Motor neuron (in vitro differentiated cells): Measurements from ENCODE around the gene MUCL3. TPM values are rescaled to one million over a fixed set of nuclear protein-coding genes. Genes with fewer than 3 reads are reported as not detected.
"Not testable (repeated sequence)": the region's sequence is repeated elsewhere in the genome, so short reads cannot be mapped to it uniquely, and the experiment has no call there.

ENCODE experiments used
- ATAC-seq, 8 experiments: fragments of 200-7000 bp; cut with Tn5 transposase; replicated peaks in 6 of 8; 2 replicates each; pipeline ENCODE4 v1.8.0; 2021; ENCODE audit warnings: mild to moderate bottlenecking in 8 of 8, moderate library complexity in 8 of 8
- H3K27ac ChIP-seq, 2 donors: fragments of 250-450 bp; sonication (Bioruptor Pico); 2 replicates each; pipeline ENCODE4 v1.9.0; 2021; ENCODE audit warnings: antibody characterized with exemption in 2 of 2, mild to moderate bottlenecking in 2 of 2, moderate library complexity in 1 of 2
- H3K4me1 ChIP-seq, 2 donors: fragments of 250-450 bp; sonication (Bioruptor Pico); replicated peaks in 1 of 2; 2 replicates each; pipeline ENCODE4 v1.6.1; 2021; ENCODE audit warnings: antibody characterized with exemption in 2 of 2, mild to moderate bottlenecking in 2 of 2, moderate library complexity in 1 of 2
- H3K4me3 ChIP-seq, 5 donors: fragments of 250-450 bp; sonication (Bioruptor Pico); 2 replicates each; pipeline ENCODE4 v1.9.0; 2021; ENCODE audit warnings: antibody characterized with exemption in 5 of 5, mild to moderate bottlenecking in 5 of 5, moderate library complexity in 4 of 5
- WGBS, 10 experiments: fragments of 450-650 bp; shearing (Covaris generic); methylation state at CpG; one replicate each; pipeline ENCODE4 v1.0.0; 2022; 5-methylcytosine and 5-hydroxymethylcytosine counted together
- in situ Hi-C, 9 experiments: fragments of 400-800 bp; cut with MboI; loops; one replicate each; pipeline ENCODE4 v1.15.0; 2021; ENCODE audit warnings: low sequenced_read_pairs in 9 of 9, low pct_unique_long_range_greater_than_20kb in 2 of 9; ENCODE audit not compliant: unreplicated experiment in 9 of 9
- total RNA-seq, 8 experiments: library from RNA; unstranded; fragments of 300-600 nt; gene quantifications; 2 replicates each; pipeline versions ENCODE4 v1.2.3 to v1.2.4, GENCODE V29; 2022

Gene MUCL3
- total RNA-seq, 8 experiments from 2014 or later = 0.05 to 0.45 (median 0.30) TPM; not detected in 2

- not testable (repeated sequence) for H3K4me1 ChIP-seq, H3K27ac ChIP-seq, H3K4me3 ChIP-seq, ATAC-seq
- WGBS, 10 experiments = 47 to 100% (median 75%) methylated on average over 1 to 6 of the region's 9 CpGs; no CpG with 5 or more reads in 1 of the 10 experiments
- in situ Hi-C loops = loop anchor here in 3 of 9 experiments (25.0 kb wide), 1 partner anchor 185 kb away; no protein-coding TSS in a partner anchor
Observed at GRCh38 chr6:30902196-30902595, 38.6 kb upstream of the MUCL3 start.

DNA sequence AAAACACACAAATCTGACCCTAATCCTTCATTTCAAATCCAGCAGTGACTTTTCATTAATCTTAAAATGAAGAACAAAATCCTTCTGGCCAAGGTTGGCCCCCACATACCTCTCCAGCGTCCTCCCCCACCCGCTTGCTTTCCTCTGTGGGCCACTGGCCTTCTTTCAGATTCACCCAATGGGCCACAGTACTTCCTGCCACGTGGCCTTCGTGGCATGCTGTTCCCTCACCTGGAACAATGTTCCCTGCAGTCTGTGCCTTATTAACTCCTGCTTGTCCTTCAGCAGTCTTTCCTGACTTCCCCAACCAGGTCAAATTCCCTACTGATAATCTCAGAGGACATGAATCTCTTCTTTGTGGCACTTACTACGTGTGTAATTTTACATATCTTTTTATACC lies 38.1 kb upstream of the MUCL3 start:
- H3K4me1 ChIP-seq = peaks cover 0 to 4% of the 10 kb centered on the region in 2 donors
- 0 to 92% (median 47%) methylated on average over 1 to 5 of the region's 5 CpGs; no CpG with 5 or more reads in 1 of the 10 experiments for WGBS, 10 experiments
- in situ Hi-C loops = loop anchor here in 3 of 9 experiments (25.0 kb wide), 1 partner anchor 185 kb away; no protein-coding TSS in a partner anchor
- no peak overlapping the region for H3K27ac ChIP-seq
- H3K4me3 ChIP-seq = no peak overlapping the region
- ATAC-seq = no peak

DNA sequence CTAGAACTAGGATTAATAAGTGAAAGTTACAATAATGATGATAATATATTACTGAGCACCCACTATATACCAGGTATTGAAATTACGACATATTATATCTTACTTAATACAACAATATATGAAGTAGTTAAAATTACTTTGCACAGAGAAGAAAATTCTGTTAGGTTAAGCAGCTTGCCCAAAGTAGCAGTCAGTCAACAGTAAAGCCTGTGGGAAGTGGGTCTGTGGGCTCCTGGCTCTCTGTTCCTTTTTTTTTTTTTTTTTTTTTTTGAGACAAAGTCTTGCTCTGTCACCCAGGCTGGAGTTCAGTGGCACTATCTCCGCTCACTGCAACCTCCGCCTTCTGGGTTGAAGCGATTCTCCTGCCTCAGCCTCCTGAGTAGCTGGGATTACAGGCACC lies 37.5 kb upstream of the MUCL3 start:
- in situ Hi-C loops = loop anchor here in 3 of 9 experiments (25.0 kb wide), 1 partner anchor 184 kb away; no protein-coding TSS in a partner anchor
- no peak overlapping the region for H3K27ac ChIP-seq
- WGBS, 10 experiments = 79 to 100% (median 94%) methylated on average over 1 to 4 of the region's 4 CpGs
- no peak for ATAC-seq
- peaks cover 0 to 4% of the 10 kb centered on the region in 2 donors for H3K4me1 ChIP-seq
- no peak overlapping the region for H3K4me3 ChIP-seq

DNA sequence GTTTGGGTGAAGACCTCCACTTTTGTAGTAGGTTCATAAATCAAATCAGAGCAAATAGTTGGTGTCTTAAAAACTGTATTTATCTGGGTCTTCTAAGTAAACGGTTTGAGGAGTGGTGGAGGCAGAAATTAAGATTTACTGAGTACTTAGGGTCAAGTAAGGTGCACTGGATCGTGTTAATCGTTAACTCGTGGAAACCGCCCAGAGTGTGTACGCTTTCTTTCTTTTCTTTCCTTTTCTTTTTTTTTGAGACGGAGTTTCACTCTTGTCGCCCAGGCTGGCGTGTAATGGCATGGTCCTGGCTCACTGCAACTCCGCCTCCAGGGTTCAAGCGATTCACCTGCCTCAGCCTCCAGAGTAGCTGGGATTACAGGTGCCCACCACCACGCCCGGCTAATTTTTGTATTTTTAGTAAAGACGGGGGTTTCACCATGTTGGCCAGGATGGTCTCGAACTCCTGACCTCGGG lies 33.4 kb upstream of the MUCL3 start:
- peak overlapping the region; percentile 65 to 96 (median 81) for H3K4me3 ChIP-seq
- H3K27ac ChIP-seq, H3K4me1 ChIP-seq, ATAC-seq: not testable (repeated sequence)
- in situ Hi-C loops = loop anchor here in 3 of 9 experiments (25.0 kb wide), 1 partner anchor 180 kb away; no protein-coding TSS in a partner anchor
- 0 to 68% (median 43%) methylated on average over 1 to 13 of the region's 16 CpGs for WGBS, 10 experiments

- no peak within 1 kb of the TSS for H3K27ac ChIP-seq
- 0 to 4% (median 0%) methylated on average over 6 to 22 of the region's 49 CpGs; no CpG with 5 or more reads in 1 of the 10 experiments for WGBS, 10 experiments
- in situ Hi-C loops = loop anchor here in 3 of 9 experiments (25.0 kb wide), 1 partner anchor 179 kb away; no protein-coding TSS in a partner anchor
Observed at GRCh38 chr6:30907758-30908591, 32.8 kb upstream of the MUCL3 start, which contains the start of gene GTF2H4. GTF2H4 (plus strand) TSS chr6:30908207.

GRCh38 chr6:30908700-30909099 lies 32.1 kb upstream of the MUCL3 start:
- ATAC-seq = no peak
- WGBS, 10 experiments = 0 to 50% (median 8%) methylated on average over 1 to 2 of the region's 2 CpGs; no CpG with 5 or more reads in 4 of the 10 experiments
- in situ Hi-C loops = loop anchor here in 3 of 9 experiments (25.0 kb wide), 1 partner anchor 179 kb away; no protein-coding TSS in a partner anchor
- Histone ChIP-seq H3K27ac (no peak overlapping the region), H3K4me3 (peak overlapping the region; percentile 65 to 96 (median 81)), H3K4me1 (peaks cover 7 to 12% of the 10 kb centered on the region in 2 donors)

More at GRCh38 chr6:30907758-30908591, 32.8 kb upstream of the MUCL3 start, which contains the start of gene GTF2H4:
- ATAC-seq = peak; percentile 97 to 99 (median 98)
- peaks cover 5 to 7% of the 10 kb centered on the region in 2 donors for H3K4me1 ChIP-seq
- H3K4me3 ChIP-seq = peak within 1 kb of the TSS; percentile 65 to 96 (median 81)

- in situ Hi-C loops = loop anchor here in 7 of 9 experiments (10.0 to 25.0 kb wide), 2 partner anchors 164 to 177 kb away; no protein-coding TSS in a partner anchor
Observed at GRCh38 chr6:30910473-30910872, 30.3 kb upstream of the MUCL3 start.

GRCh38 chr6:30912746-30913520 lies 27.8 kb upstream of the MUCL3 start:
- WGBS, 10 experiments = 69 to 100% (median 86%) methylated on average over 1 to 7 of the region's 8 CpGs; no CpG with 5 or more reads in 1 of the 10 experiments
- in situ Hi-C loops = loop anchor here in 7 of 9 experiments (10.0 to 25.0 kb wide), 2 partner anchors 162 to 174 kb away; no protein-coding TSS in a partner anchor
- ATAC-seq = no peak
- H3K27ac ChIP-seq = peak overlapping the region in 1 of 2 donors; percentile 24
- no peak overlapping the region for H3K4me3 ChIP-seq
- H3K4me1 ChIP-seq = peaks cover 22 to 27% of the 10 kb centered on the region in 2 donors

More at GRCh38 chr6:30910473-30910872, 30.3 kb upstream of the MUCL3 start:
- H3K27ac ChIP-seq, ATAC-seq, H3K4me3 ChIP-seq: not testable (repeated sequence)
- peaks cover 18 to 23% of the 10 kb centered on the region in 2 donors for H3K4me1 ChIP-seq
- 72 to 100% (median 88%) methylated on average over 1 to 9 of the region's 12 CpGs; no CpG with 5 or more reads in 4 of the 10 experiments for WGBS, 10 experiments

DNA sequence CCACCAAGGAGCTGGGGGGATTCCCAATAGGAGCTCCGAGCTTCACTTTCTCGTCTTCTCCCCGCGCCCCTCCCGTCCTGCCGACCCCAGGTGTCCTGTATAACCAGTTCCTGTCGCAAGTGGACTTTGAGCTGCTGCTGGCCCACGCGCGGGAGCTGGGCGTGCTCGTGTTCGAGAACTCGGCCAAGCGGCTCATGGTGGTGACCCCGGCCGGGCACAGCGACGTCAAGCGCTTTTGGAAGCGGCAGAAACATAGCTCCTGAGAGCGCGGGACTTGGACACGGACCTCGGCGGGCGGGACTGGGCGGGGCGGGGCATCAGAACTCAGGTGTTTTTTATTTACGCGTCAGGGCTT lies 27.1 kb upstream of the MUCL3 start:
- 6 to 53% (median 17%) methylated on average over 2 to 19 of the region's 31 CpGs; no CpG with 5 or more reads in 5 of the 10 experiments for WGBS, 10 experiments
- H3K4me1 ChIP-seq = peaks cover 21 to 27% of the 10 kb centered on the region in 2 donors
- peak in 6 of 8 experiments; percentile 30 to 57 (median 40) for ATAC-seq
- in situ Hi-C loops = loop anchor here in 7 of 9 experiments (10.0 to 25.0 kb wide), 2 partner anchors 161 to 174 kb away; no protein-coding TSS in a partner anchor
- peak overlapping the region; percentile 34 to 49 (median 44) for H3K4me3 ChIP-seq
- peak overlapping the region; percentile 13 to 24 for H3K27ac ChIP-seq

DNA sequence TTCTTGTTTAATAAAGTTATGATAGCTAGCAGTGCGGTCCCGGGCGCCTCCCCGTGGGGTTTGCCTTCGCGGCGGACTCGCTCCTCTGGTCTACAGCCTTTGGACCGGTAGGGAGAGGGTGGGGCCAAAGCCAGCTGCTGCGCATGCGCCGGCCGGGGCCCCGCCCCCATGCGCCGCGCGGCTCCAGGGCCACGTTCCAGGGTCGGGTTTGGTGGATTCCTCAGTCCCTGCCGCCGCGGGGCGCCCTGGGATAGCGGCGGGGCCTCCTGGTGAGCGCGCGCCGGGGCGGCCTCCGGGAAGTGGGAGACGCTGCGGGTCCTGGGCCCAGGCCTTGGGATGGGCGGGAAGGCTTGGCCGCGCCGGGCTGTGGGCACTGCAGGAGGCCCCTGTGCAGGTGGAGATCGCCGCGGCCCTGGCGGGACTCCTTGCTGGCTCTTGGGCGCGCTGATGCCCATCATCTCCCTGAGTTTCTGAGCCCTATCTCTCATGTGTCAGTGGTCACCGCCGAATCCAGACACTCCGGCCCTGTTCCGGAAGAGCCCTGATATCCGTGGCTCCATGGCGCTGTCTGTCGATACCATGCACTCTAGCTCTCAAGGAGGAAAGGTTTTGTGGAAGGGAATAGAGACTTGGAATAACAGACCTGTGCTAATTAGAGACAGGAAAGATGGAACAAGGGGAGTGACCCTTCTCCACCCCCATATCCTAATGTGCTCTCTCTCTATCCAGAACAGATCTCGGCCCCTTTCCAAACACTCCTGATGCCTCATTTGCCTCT lies 26.5 kb upstream of the MUCL3 start, which contains the start of gene VARS2:
Gene VARS2, plus strand, starts transcription at position 163 of the 778 bp plus-strand sequence. Its CDS starts 599 bp downstream, at position 762.
- H3K4me3 ChIP-seq = peak within 1 kb of the TSS; percentile 34 to 49 (median 44)
- peak within 1 kb of the TSS; percentile 79 to 96 for H3K27ac ChIP-seq
- 0 to 33% (median 13%) methylated on average over 1 to 7 of the region's 52 CpGs; no CpG with 5 or more reads in 5 of the 10 experiments for WGBS, 10 experiments

More for the DNA sequence above, 26.5 kb upstream of the MUCL3 start, which contains the start of gene VARS2:
- in situ Hi-C loops = loop anchor here in 7 of 9 experiments (10.0 to 25.0 kb wide), 2 partner anchors 161 to 173 kb away; no protein-coding TSS in a partner anchor
- ATAC-seq = peak; percentile 89 to 95 (median 93)
- H3K4me1 ChIP-seq = peaks cover 17 to 24% of the 10 kb centered on the region in 2 donors
